Calu3 (cell line): ENCODE measurements around the gene PDLIM5. TPM values are rescaled to one million over a fixed set of nuclear protein-coding genes. Genes with fewer than 3 reads are reported as not detected.

Experiments
- BruUV-seq: library from RNA; stranded (reverse); fragments of 400-500 nt; replicated peaks from 2 replicates; lab custom pipeline; 2021; lab: Mats Ljungman, UMichigan
- CTCF ChIA-PET: fragments of 300-600 bp; sonication (Branson Sonifier 250); formaldehyde crosslinking; loops from one replicate; lab custom pipeline; 2022; ENCODE audit warnings: antibody characterized with exemption; lab: Charles Lee
- DNase-seq: peaks from one replicate; pipeline ENCODE4 v3.0.0; 2022
- H3K27ac Mint-ChIP-seq: one replicate; pipeline ENCODE4 v1.8.0; 2022; ENCODE audit warnings: mixed read lengths; ENCODE audit not compliant: unreplicated experiment
- H3K27me3 Mint-ChIP-seq: one replicate; pipeline ENCODE4 v1.8.0; 2022; ENCODE audit warnings: mixed read lengths; ENCODE audit not compliant: unreplicated experiment
- H3K36me3 Mint-ChIP-seq: one replicate; pipeline ENCODE4 v1.8.0; 2022; ENCODE audit warnings: mild to moderate bottlenecking, moderate library complexity, mixed read lengths; ENCODE audit not compliant: insufficient read depth, unreplicated experiment
- H3K4me1 Mint-ChIP-seq: one replicate; pipeline ENCODE4 v1.8.0; 2022; ENCODE audit warnings: mild to moderate bottlenecking, low read depth, mixed read lengths; ENCODE audit not compliant: unreplicated experiment
- H3K4me3 Mint-ChIP-seq: one replicate; pipeline ENCODE4 v1.8.0; 2022; ENCODE audit warnings: mild to moderate bottlenecking, low read depth, moderate library complexity, mixed read lengths; ENCODE audit not compliant: unreplicated experiment
- H3K9me3 Mint-ChIP-seq: one replicate; pipeline ENCODE4 v1.8.0; 2022; ENCODE audit warnings: low read depth, mixed read lengths; ENCODE audit not compliant: unreplicated experiment
- intact Hi-C: fragments of 100-400 bp; cut with micrococcal nuclease; formaldehyde crosslinking; loops from one replicate; pipeline ENCODE4 v1.10.0; 2022; ENCODE audit not compliant: unreplicated experiment
- total RNA-seq: library from RNA; stranded (reverse); gene quantifications from 2 replicates; pipeline ENCODE4 v1.2.3, GENCODE V29; 2022
- TF ChIP-seq, protein P1 (sequence below): fragments of 200-600 bp; IDR thresholded peaks from one replicate; pipeline ENCODE4 v1.8.0; 2022; ENCODE audit warnings: antibody characterized with exemption; ENCODE audit not compliant: unreplicated experiment

Gene PDLIM5
- total RNA-seq, 1 experiment from 2014 or later, result 122 TPM

DNA sequence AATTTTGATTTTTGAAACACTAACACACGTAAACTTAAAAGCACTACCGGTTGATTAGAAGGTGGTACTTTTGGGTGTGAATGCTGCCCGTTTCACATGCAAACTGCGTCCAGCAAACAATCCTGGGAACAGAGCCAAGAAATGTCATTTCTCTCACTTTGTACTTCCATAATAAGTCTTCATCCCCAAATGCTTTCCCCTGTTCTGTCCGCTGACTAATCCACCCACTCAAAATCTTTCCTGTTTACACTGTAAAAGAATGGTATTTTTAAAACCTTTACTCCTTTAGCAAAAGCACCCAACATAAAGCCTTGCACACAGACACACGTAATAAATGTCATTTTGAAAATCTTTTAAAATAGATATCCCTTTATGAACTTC, 39.1 kb upstream of the PDLIM5 start:
- H3K4me1 Mint-ChIP-seq, result peaks cover 35% of the 10 kb centered on the region
- no peaks in the 10 kb centered on the region for H3K27me3 Mint-ChIP-seq
- H3K9me3 Mint-ChIP-seq, result no peaks in the 10 kb centered on the region

DNA sequence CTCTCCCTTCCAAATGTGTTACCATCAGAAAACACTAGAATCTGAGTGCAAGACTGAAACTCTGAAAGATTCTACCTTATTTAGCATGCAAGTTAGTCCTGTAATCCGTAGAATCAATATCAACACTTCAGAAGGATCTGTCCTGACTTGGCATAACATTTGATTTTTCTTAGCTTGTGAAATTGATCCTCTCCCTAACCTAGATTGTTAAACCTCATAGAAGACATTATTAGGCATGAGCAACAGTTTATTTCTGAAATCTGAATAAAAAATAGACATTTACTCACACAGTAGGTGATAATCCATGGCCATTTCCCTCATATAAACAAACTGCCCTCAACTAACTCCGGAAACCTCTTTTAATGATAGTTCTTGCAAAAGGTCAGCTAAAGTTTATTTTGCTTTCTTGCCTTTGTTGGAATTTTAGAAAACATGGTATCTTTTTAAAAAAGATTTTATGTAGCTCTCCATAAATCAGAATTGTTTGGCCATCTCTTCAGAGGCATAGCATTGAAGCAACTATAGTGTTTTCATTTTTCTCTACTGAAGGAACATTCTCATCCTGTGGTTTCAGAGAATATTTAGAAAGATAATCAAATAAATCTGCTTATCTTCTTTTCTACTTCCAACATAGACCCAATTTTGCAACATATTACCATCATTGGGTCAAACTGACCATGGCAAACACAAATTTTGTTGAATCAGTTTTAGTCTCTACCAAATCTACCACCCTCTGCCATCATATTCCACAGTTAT, 38.5 kb upstream of the PDLIM5 start:
- H3K27me3 Mint-ChIP-seq, result no peaks in the 10 kb centered on the region
- H3K9me3 Mint-ChIP-seq, result no peaks in the 10 kb centered on the region
- no peak overlapping the region for H3K27ac Mint-ChIP-seq
- DNase-seq, result no peak
- H3K36me3 Mint-ChIP-seq, result no peaks in the 10 kb centered on the region
- H3K4me1 Mint-ChIP-seq, result peaks cover 35% of the 10 kb centered on the region
- peak overlapping the region; percentile 54 for H3K4me3 Mint-ChIP-seq
- intact Hi-C loops, result loop anchor here (2.0 kb wide), 1 partner anchor 42 kb away; no protein-coding TSS in a partner anchor
- BruUV-seq, result no TSS peak
- CTCF ChIA-PET, result no interaction called here
- TF ChIP-seq, protein P1, sequence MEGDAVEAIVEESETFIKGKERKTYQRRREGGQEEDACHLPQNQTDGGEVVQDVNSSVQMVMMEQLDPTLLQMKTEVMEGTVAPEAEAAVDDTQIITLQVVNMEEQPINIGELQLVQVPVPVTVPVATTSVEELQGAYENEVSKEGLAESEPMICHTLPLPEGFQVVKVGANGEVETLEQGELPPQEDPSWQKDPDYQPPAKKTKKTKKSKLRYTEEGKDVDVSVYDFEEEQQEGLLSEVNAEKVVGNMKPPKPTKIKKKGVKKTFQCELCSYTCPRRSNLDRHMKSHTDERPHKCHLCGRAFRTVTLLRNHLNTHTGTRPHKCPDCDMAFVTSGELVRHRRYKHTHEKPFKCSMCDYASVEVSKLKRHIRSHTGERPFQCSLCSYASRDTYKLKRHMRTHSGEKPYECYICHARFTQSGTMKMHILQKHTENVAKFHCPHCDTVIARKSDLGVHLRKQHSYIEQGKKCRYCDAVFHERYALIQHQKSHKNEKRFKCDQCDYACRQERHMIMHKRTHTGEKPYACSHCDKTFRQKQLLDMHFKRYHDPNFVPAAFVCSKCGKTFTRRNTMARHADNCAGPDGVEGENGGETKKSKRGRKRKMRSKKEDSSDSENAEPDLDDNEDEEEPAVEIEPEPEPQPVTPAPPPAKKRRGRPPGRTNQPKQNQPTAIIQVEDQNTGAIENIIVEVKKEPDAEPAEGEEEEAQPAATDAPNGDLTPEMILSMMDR, result no peak

More for the DNA sequence above, 39.1 kb upstream of the PDLIM5 start:
- Mint-ChIP-seq H3K27ac (peak overlapping the region; percentile 81), H3K36me3 (no peaks in the 10 kb centered on the region), H3K4me3 (peak overlapping the region; percentile 54)
- intact Hi-C loops, result loop anchor here (2.0 kb wide), 1 partner anchor 42 kb away; no protein-coding TSS in a partner anchor
- CTCF ChIA-PET, result no interaction called here
- DNase-seq, result peak; percentile 6
- TF ChIP-seq, protein P1, result no peak
- no TSS peak for BruUV-seq

DNA sequence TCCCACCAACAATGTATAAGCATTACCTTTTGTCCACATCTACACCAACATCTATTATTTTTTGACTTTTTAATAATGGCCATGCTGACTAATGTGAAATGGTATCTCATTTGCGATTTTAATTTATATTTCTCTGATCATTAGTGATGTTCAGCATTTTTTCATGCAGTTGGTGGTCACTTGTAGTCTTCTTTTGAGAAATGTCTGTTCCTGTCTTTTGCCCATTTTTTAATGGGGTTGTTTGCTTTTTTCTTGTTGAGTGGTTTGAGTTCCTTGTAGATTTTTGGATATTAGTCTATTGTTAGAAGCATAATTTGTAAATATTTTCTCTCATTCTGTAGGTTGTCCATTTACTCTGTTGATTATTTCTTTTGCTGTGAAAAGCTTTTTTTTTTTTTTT, 36.8 kb upstream of the PDLIM5 start:
- Mint-ChIP-seq H3K36me3 (no peaks in the 10 kb centered on the region), H3K27ac (no peak overlapping the region), H3K27me3 (no peaks in the 10 kb centered on the region), H3K4me3 (no peak overlapping the region), H3K4me1 (peaks cover 44% of the 10 kb centered on the region), H3K9me3 (no peaks in the 10 kb centered on the region)
- DNase-seq, result no peak
- CTCF ChIA-PET, result interaction anchor here (0.6 kb wide), 1 partner anchor 31 kb away, joined by 3 read pairs; no protein-coding TSS in a partner anchor
- TF ChIP-seq, protein P1, result no peak
- BruUV-seq, result no TSS peak
- intact Hi-C loops, result no loop called here

DNA sequence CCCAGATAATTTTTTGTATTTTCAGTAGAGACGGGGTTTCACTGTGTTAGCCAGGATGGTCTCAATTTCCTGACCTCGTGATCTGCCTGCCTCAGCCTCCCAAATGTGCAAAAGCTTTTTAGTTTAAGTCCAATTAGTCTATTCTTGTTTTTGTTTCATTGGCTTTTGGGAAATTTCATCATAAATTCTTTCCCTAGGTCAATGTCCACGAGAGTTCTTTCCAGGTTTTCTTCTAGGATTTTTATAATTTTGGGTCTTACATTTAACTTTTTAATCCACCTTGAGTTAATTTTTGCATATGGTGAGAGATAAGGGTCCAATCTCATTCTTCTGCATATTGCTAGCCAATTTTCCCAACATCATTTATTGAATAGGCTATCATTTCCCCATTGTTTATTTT, 36.3 kb upstream of the PDLIM5 start:
- peaks cover 43% of the 10 kb centered on the region for H3K4me1 Mint-ChIP-seq
- H3K36me3 Mint-ChIP-seq, result no peaks in the 10 kb centered on the region
- no peak overlapping the region for H3K27ac Mint-ChIP-seq
- no TSS peak for BruUV-seq
- TF ChIP-seq, protein P1, result no peak
- CTCF ChIA-PET, result no interaction called here
- H3K27me3 Mint-ChIP-seq, result no peaks in the 10 kb centered on the region
- no peaks in the 10 kb centered on the region for H3K9me3 Mint-ChIP-seq
- intact Hi-C loops, result no loop called here
- no peak overlapping the region for H3K4me3 Mint-ChIP-seq
- DNase-seq, result no peak
